HG03460 (cell line): ENCODE results near the gene JPH2.
"Not testable (repeated sequence)": the region's sequence is repeated elsewhere in the genome, so short reads cannot be mapped to it uniquely, and the experiment has no call there.

Experiments used
- ATAC-seq: cut with Tn5 transposase; IDR thresholded peaks from one replicate; pipeline ENCODE4 v1.9.1; 2021; ENCODE audit not compliant: unreplicated experiment

The JPH2 gene

GRCh38 chr20:44187054-44187771 lies at the start of gene JPH2:
JPH2 (minus strand) TSS chr20:44187188; CDS start chr20:44186705, 483 bp downstream.
- no peak for ATAC-seq

- ATAC-seq = no peak
Observed at GRCh38 chr20:44235702-44236101, 48.7 kb upstream of the JPH2 start.

GRCh38 chr20:44234566-44235317 lies 47.8 kb upstream of the JPH2 start:
- ATAC-seq = no peak

- no peak for ATAC-seq
Observed at GRCh38 chr20:44233436-44234016, 46.5 kb upstream of the JPH2 start.

- ATAC-seq = not testable (repeated sequence)
Observed at GRCh38 chr20:44232469-44232856, 45.5 kb upstream of the JPH2 start.

- ATAC-seq = no peak
Observed at GRCh38 chr20:44231713-44232468, 44.9 kb upstream of the JPH2 start.

- ATAC-seq = no peak
Observed at GRCh38 chr20:44231193-44231592, 44.2 kb upstream of the JPH2 start.

GRCh38 chr20:44228465-44229258 lies 41.7 kb upstream of the JPH2 start:
- no peak for ATAC-seq

GRCh38 chr20:44224637-44225036 lies 37.6 kb upstream of the JPH2 start:
- ATAC-seq = no peak

- ATAC-seq = no peak
Observed at GRCh38 chr20:44223721-44224120, 36.7 kb upstream of the JPH2 start.

GRCh38 chr20:44222633-44223368 lies 35.8 kb upstream of the JPH2 start:
- no peak for ATAC-seq

- ATAC-seq = no peak
Observed at GRCh38 chr20:44222027-44222426, 35.0 kb upstream of the JPH2 start.

GRCh38 chr20:44221368-44221954 lies 34.5 kb upstream of the JPH2 start:
- ATAC-seq = no peak

- ATAC-seq = no peak
Observed at GRCh38 chr20:44219791-44220190, 32.8 kb upstream of the JPH2 start.

- ATAC-seq = no peak
Observed at GRCh38 chr20:44219170-44219730, 32.3 kb upstream of the JPH2 start.

GRCh38 chr20:44218446-44218845 lies 31.5 kb upstream of the JPH2 start:
- no peak for ATAC-seq

GRCh38 chr20:44217342-44218092 lies 30.5 kb upstream of the JPH2 start:
- no peak for ATAC-seq

- ATAC-seq = no peak
Observed at GRCh38 chr20:44215125-44215524, 28.1 kb upstream of the JPH2 start.
